Vagina (tissue), 2 donors: Measurements from ENCODE around the gene NLGN1. TPM values are rescaled to one million over a fixed set of nuclear protein-coding genes. Genes with fewer than 3 reads are reported as not detected.
"Not testable (repeated sequence)": the region's sequence is repeated elsewhere in the genome, so short reads cannot be mapped to it uniquely, and the experiment has no call there.

Source experiments
- DNase-seq, 2 donors: peaks; one replicate each; pipeline ENCODE4 v3.0.0-alpha.2; 2017; ENCODE audit errors: extremely low spot score in 2 of 2
- H3K27ac ChIP-seq: fragments of 200-600 bp; sonication (generic); one replicate; pipeline ENCODE4 v1.5.1; 2019
- H3K27me3 ChIP-seq: fragments of 200-600 bp; sonication (generic); one replicate; pipeline ENCODE4 v1.5.1; 2019
- H3K36me3 ChIP-seq, 2 donors: fragments of 200-600 bp; sonication (generic); one replicate each; pipeline ENCODE4 v1.5.1; 2017 to 2019
- H3K4me1 ChIP-seq: fragments of 200-600 bp; sonication (generic); one replicate; pipeline ENCODE4 v1.5.1; 2019
- H3K4me3 ChIP-seq, 2 donors: fragments of 200-600 bp; sonication (generic); 1 replicate in 1 of 2; 2 replicates in 1 of 2; pipeline ENCODE4 v1.5.1; 2016 to 2019
- H3K9me3 ChIP-seq: fragments of 200-600 bp; sonication (generic); one replicate; pipeline ENCODE4 v1.5.1; 2019
- POLR2A ChIP-seq, 2 donors: fragments of 450-650 bp; IDR thresholded peaks; one replicate each; pipeline ENCODE4 v1.6.1; 2017; ENCODE audit warnings: antibody characterized with exemption in 2 of 2, mild to moderate bottlenecking in 2 of 2, moderate library complexity in 2 of 2
- POLR2AphosphoS5 ChIP-seq, 2 donors: sonication (generic); formaldehyde crosslinking; IDR thresholded peaks; one replicate each; pipeline ENCODE4 v1.9.0; 2017; ENCODE audit warnings: antibody characterized with exemption in 2 of 2, mild to moderate bottlenecking in 2 of 2, low read depth in 1 of 2; ENCODE audit not compliant: insufficient read depth in 1 of 2
- intact Hi-C: fragments of 100-400 bp; cut with DNase I; formaldehyde crosslinking; loops from one replicate; pipeline ENCODE4 v1.15.1; 2023
- total RNA-seq: library from RNA; depleted of rRNA; stranded (reverse); fragments of >200 nt; gene quantifications from one replicate; pipeline ENCODE4 v1.2.3, GENCODE V29; 2016
- TF ChIP-seq, protein P1 (sequence below), 3 experiments: fragments of 450-650 bp in 2 of 3; fragments of 200-600 bp in 1 of 3; sonication (generic) in 1 of 3; IDR thresholded peaks; one replicate each; pipeline ENCODE4 v1.5.1; 2017 to 2019; ENCODE audit warnings: antibody characterized with exemption in 3 of 3, mild to moderate bottlenecking in 2 of 3, moderate library complexity in 2 of 3

The NLGN1 gene
- total RNA-seq, 1 donor from 2014 or later, result 4.7 TPM

- no peaks in the 10 kb centered on the region for H3K36me3 ChIP-seq
- no peaks in the 10 kb centered on the region for H3K27me3 ChIP-seq
- intact Hi-C loops, result no loop called here
- H3K27ac ChIP-seq, result no peak overlapping the region
- TF ChIP-seq, protein P1, sequence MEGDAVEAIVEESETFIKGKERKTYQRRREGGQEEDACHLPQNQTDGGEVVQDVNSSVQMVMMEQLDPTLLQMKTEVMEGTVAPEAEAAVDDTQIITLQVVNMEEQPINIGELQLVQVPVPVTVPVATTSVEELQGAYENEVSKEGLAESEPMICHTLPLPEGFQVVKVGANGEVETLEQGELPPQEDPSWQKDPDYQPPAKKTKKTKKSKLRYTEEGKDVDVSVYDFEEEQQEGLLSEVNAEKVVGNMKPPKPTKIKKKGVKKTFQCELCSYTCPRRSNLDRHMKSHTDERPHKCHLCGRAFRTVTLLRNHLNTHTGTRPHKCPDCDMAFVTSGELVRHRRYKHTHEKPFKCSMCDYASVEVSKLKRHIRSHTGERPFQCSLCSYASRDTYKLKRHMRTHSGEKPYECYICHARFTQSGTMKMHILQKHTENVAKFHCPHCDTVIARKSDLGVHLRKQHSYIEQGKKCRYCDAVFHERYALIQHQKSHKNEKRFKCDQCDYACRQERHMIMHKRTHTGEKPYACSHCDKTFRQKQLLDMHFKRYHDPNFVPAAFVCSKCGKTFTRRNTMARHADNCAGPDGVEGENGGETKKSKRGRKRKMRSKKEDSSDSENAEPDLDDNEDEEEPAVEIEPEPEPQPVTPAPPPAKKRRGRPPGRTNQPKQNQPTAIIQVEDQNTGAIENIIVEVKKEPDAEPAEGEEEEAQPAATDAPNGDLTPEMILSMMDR (IDR thresholded peaks at IDR 0.05), result no peak
- TF ChIP-seq POLR2AphosphoS5 (IDR thresholded peaks at IDR 0.05; ENCODE audit: insufficient read depth in 1 of 2, low read depth in 1 of 2), result no peak
- no peak for TF ChIP-seq POLR2A (IDR thresholded peaks at IDR 0.05)
- H3K9me3 ChIP-seq, result no peaks in the 10 kb centered on the region
- peaks cover 5% of the 10 kb centered on the region for H3K4me1 ChIP-seq
- H3K4me3 ChIP-seq, result no peak overlapping the region
- no peak for DNase-seq
These were observed 191.0 kb downstream of the NLGN1 start for GRCh38 chr3:173588556-173588955.

GRCh38 chr3:173589116-173589515, 191.6 kb downstream of the NLGN1 start:
- no peak for DNase-seq
- Histone ChIP-seq H3K36me3 (no peaks in the 10 kb centered on the region), H3K27ac (no peak overlapping the region), H3K4me1 (peaks cover 5% of the 10 kb centered on the region), H3K4me3 (no peak overlapping the region), H3K9me3 (no peaks in the 10 kb centered on the region), H3K27me3 (no peaks in the 10 kb centered on the region)
- intact Hi-C loops, result no loop called here
- TF ChIP-seq, protein P1 (IDR thresholded peaks at IDR 0.05), result no peak
- TF ChIP-seq POLR2AphosphoS5 (IDR thresholded peaks at IDR 0.05; ENCODE audit: insufficient read depth in 1 of 2, low read depth in 1 of 2) (no peak), POLR2A (IDR thresholded peaks at IDR 0.05) (no peak)

DNA sequence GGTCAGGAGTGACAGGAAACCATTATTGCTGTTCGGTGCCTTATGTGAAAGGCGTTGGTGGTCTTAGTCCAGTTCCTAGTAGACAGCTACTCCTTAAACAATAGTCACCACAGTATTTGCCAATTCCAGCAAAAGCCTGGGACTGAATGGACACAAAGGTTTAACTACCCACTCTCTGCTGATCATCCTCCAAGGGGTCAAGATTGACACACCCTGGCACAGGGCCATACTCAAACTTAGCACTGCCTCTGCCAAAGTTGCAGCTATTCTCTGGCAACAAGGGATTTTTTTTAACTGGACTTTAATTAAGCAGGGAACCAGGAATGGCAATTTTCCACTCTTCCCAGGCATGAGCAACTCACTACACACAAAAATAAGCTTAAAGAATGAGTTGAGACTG, 193.9 kb downstream of the NLGN1 start:
- intact Hi-C loops, result no loop called here
- no peaks in the 10 kb centered on the region for H3K9me3 ChIP-seq
- H3K27ac ChIP-seq, result no peak overlapping the region
- no peaks in the 10 kb centered on the region for H3K4me1 ChIP-seq
- no peak for DNase-seq
- H3K36me3 ChIP-seq, result no peaks in the 10 kb centered on the region
- H3K4me3 ChIP-seq, result no peak overlapping the region
- H3K27me3 ChIP-seq, result no peaks in the 10 kb centered on the region
- no peak for TF ChIP-seq POLR2A (IDR thresholded peaks at IDR 0.05)
- no peak for TF ChIP-seq POLR2AphosphoS5 (IDR thresholded peaks at IDR 0.05; ENCODE audit: insufficient read depth in 1 of 2, low read depth in 1 of 2)
- TF ChIP-seq, protein P1 (IDR thresholded peaks at IDR 0.05), result no peak

GRCh38 chr3:173594881-173595280, 197.3 kb downstream of the NLGN1 start:
- H3K9me3 ChIP-seq, H3K36me3 ChIP-seq, intact Hi-C loops, H3K4me1 ChIP-seq, H3K27ac ChIP-seq, H3K4me3 ChIP-seq, H3K27me3 ChIP-seq, DNase-seq: not testable (repeated sequence)

DNA sequence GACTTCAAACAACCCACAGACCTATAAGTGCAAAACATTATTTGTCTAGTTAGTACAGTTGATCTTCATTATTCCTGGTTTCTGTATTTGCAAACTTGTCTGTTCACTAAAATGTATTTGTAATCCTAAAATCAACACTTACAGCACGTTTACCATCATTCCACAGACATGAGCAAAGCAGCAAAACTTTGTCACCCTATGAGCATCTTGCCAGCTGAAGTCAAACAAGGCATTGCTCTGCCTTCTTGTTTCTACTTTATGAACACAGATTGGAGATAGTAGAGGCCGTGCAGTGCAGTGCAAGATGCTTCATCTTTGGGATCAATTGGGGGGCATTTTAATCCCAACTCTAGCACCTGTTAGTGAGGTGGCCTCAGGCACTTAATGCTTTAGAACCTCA, 202.1 kb downstream of the NLGN1 start:
- TF ChIP-seq, protein P1 (IDR thresholded peaks at IDR 0.05), result no peak
- no peak for TF ChIP-seq POLR2AphosphoS5 (IDR thresholded peaks at IDR 0.05; ENCODE audit: insufficient read depth in 1 of 2, low read depth in 1 of 2)
- TF ChIP-seq POLR2A (IDR thresholded peaks at IDR 0.05), result no peak
- Histone ChIP-seq H3K4me1 (no peaks in the 10 kb centered on the region), H3K9me3 (no peaks in the 10 kb centered on the region), H3K4me3 (no peak overlapping the region), H3K36me3 (no peaks in the 10 kb centered on the region), H3K27me3 (no peaks in the 10 kb centered on the region), H3K27ac (no peak overlapping the region)
- intact Hi-C loops, result no loop called here
- DNase-seq, result no peak

DNA sequence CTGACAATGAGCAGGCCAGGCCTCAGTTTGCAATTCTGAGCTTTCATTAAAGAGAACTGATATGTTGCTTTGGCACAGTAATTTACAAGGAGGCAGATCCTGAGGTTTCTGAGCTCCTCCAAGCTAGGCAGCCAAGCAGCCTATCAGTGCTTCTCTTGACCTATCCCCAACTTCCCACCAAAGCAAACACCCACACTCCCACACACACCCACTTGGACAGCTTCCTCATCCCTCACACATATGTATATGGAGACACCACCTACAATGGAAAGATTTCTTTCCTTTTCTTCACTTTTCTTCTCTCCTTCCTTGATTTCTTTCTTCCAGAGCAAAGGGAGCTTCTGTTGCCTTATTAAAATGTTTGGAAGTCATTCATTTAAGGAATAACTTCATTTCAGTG, 217.0 kb downstream of the NLGN1 start:
- Histone ChIP-seq H3K4me3 (no peak overlapping the region), H3K9me3 (no peaks in the 10 kb centered on the region), H3K27ac (no peak overlapping the region), H3K27me3 (no peaks in the 10 kb centered on the region), H3K4me1 (no peaks in the 10 kb centered on the region), H3K36me3 (no peaks in the 10 kb centered on the region)
- no peak for DNase-seq
- TF ChIP-seq, protein P1 (IDR thresholded peaks at IDR 0.05), result no peak
- TF ChIP-seq POLR2A (IDR thresholded peaks at IDR 0.05) (no peak), POLR2AphosphoS5 (IDR thresholded peaks at IDR 0.05; ENCODE audit: insufficient read depth in 1 of 2, low read depth in 1 of 2) (no peak)
- intact Hi-C loops, result no loop called here
